ENCODE results near the gene KLHL42. TPM values are rescaled to one million over a fixed set of nuclear protein-coding genes. Genes with fewer than 3 reads are reported as not detected.
"Not testable (repeated sequence)": the region's sequence is repeated elsewhere in the genome, so short reads cannot be mapped to it uniquely, and the experiment has no call there.

Gene KLHL42
- total RNA-seq, 2 experiments from 2014 or later, result 24.2 to 25.2 TPM

DNA sequence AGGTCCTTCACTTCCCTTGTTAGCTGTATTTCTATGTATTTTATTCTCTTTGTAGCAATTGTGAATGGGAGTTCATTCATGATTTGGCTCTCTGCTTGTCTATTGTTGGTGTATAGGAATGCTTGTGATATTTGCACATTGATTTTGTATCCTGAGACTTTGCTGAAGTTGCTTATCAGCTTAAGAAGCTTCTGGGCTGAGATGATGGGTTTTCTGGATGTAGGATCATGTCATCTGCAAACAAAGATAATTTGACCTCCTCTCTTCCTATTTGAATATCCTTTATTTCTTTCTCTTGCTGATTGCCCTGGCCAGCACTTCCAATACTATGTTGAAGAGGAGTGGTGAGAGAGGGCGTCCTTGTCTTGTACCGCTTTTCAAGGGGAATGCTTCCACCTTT lies 67.3 kb downstream of the KLHL42 start:
- H3K4me3 ChIP-seq (ENCODE audit: low read depth, low read length, poor library complexity, severe bottlenecking); H3K79me2 ChIP-seq (ENCODE audit: insufficient read depth, low read depth, low read length); H4K20me1 ChIP-seq (ENCODE audit: insufficient read depth, low read length); POLR2A ChIA-PET; H3K4me2 ChIP-seq (ENCODE audit: low read length); H3K27ac ChIP-seq (ENCODE audit: low read depth, low read length, poor library complexity, severe bottlenecking); H3K4me1 ChIP-seq (ENCODE audit: insufficient read depth, low read length, poor library complexity, severe bottlenecking); H3K36me3 ChIP-seq (ENCODE audit: insufficient read depth, low read length); BruUV-seq (replicated peaks); H2AFZ ChIP-seq (ENCODE audit: low read length); intact Hi-C loops (cut with micrococcal nuclease; ENCODE audit: unreplicated experiment); H3K9me3 ChIP-seq (ENCODE audit: low read length); H3K9me2 ChIP-seq (ENCODE audit: insufficient read depth, low read length); CTCF ChIA-PET (ENCODE audit: unreplicated experiment); DNase-seq (ENCODE audit: low spot score): not testable (repeated sequence)

DNA sequence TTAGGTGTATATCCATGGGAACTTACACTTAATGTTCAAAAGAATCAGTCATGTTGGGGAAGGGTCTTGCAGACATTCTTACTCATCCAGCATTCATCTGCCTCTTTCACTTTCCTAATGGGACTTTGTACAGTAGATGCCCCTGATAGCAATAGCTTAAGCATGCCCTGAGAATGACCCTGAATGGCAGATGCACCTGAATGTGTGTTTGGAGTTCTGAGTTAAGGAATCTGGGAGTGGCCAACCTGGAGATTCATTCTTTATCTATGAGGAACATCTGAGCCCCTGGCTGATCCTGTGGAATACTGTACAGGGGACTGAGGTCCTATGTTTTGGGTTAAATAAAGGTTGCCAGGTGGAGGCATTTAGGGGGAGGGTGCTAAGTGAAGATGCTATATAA lies 71.3 kb downstream of the KLHL42 start:
- BruUV-seq (replicated peaks), result no TSS peak
- intact Hi-C loops (cut with micrococcal nuclease; ENCODE audit: unreplicated experiment), result no loop called here
- TF ChIP-seq EZH2phosphoT487 (IDR thresholded peaks at IDR 0.05; ENCODE audit: borderline replicate concordance, low read depth, low read length) (no peak), CTCF (conservative IDR thresholded peaks at IDR 0.05; ENCODE audit: low read length) (no peak)
- no peaks in the 10 kb centered on the region for H3K36me3 ChIP-seq (ENCODE audit: insufficient read depth, low read length)
- H3K27ac ChIP-seq (ENCODE audit: low read depth, low read length, poor library complexity, severe bottlenecking), result no peak overlapping the region
- no peaks in the 10 kb centered on the region for H3K9me2 ChIP-seq (ENCODE audit: insufficient read depth, low read length)
- H3K9me3 ChIP-seq (ENCODE audit: low read length), result no peaks in the 10 kb centered on the region
- H3K4me3 ChIP-seq (ENCODE audit: low read depth, low read length, poor library complexity, severe bottlenecking), result no peak overlapping the region
- DNase-seq (ENCODE audit: low spot score), result no peak
- ChIA-PET CTCF (ENCODE audit: unreplicated experiment) (no interaction called here), POLR2A (interaction anchor here (0.7 kb wide), 1 partner anchor 451 kb away, joined by 3 read pairs; no protein-coding TSS in a partner anchor)
- H4K20me1 ChIP-seq (ENCODE audit: insufficient read depth, low read length), result no peaks in the 10 kb centered on the region
- no peak overlapping the region for H2AFZ ChIP-seq (ENCODE audit: low read length)
- H3K4me2 ChIP-seq (ENCODE audit: low read length), result no peak overlapping the region
- H3K79me2 ChIP-seq (ENCODE audit: insufficient read depth, low read depth, low read length), result no peaks in the 10 kb centered on the region
- no peaks in the 10 kb centered on the region for H3K4me1 ChIP-seq (ENCODE audit: insufficient read depth, low read length, poor library complexity, severe bottlenecking)

- H3K9me3 ChIP-seq (ENCODE audit: low read length), result no peaks in the 10 kb centered on the region
- no peak overlapping the region for H3K27ac ChIP-seq (ENCODE audit: low read depth, low read length, poor library complexity, severe bottlenecking)
- no peaks in the 10 kb centered on the region for H3K9me2 ChIP-seq (ENCODE audit: insufficient read depth, low read length)
- no peak overlapping the region for H2AFZ ChIP-seq (ENCODE audit: low read length)
- BruUV-seq (replicated peaks), result no TSS peak
- H3K36me3 ChIP-seq (ENCODE audit: insufficient read depth, low read length), result no peaks in the 10 kb centered on the region
- H3K79me2 ChIP-seq (ENCODE audit: insufficient read depth, low read depth, low read length), result no peaks in the 10 kb centered on the region
- CTCF ChIA-PET (ENCODE audit: unreplicated experiment), result no interaction called here
- H3K4me1 ChIP-seq (ENCODE audit: insufficient read depth, low read length, poor library complexity, severe bottlenecking), result no peaks in the 10 kb centered on the region
- H3K4me3 ChIP-seq (ENCODE audit: low read depth, low read length, poor library complexity, severe bottlenecking), result no peak overlapping the region
- intact Hi-C loops (cut with micrococcal nuclease; ENCODE audit: unreplicated experiment), result no loop called here
- no peak for DNase-seq (ENCODE audit: low spot score)
- POLR2A ChIA-PET, result interaction anchor here (0.7 kb wide), 1 partner anchor 450 kb away, joined by 3 read pairs; no protein-coding TSS in a partner anchor
- H3K4me2 ChIP-seq (ENCODE audit: low read length), result no peak overlapping the region
- TF ChIP-seq CTCF (conservative IDR thresholded peaks at IDR 0.05; ENCODE audit: low read length) (no peak), EZH2phosphoT487 (IDR thresholded peaks at IDR 0.05; ENCODE audit: borderline replicate concordance, low read depth, low read length) (no peak)
- no peaks in the 10 kb centered on the region for H4K20me1 ChIP-seq (ENCODE audit: insufficient read depth, low read length)
Observed at GRCh38 chr12:27852117-27852516, 72.1 kb downstream of the KLHL42 start.

Small RNA genes lying within 50 kb of the gene (small RNA-seq; reads per million reads assigned to genes)
- gene RF00019 (not detected), gene RF02271 (not detected)

Other genes with a start within 250 kb of the KLHL42 start
- 0.62 TPM in 1 of 2 replicates, not detected in the other for gene REP15, start 83.8 kb upstream of the KLHL42 start, total RNA-seq (2014; rRNA removed; shearing (Covaris generic))
- gene REP15, start 83.8 kb upstream of the KLHL42 start, total RNA-seq (2022), result not detected in 2 replicates
- gene MRPS35, start 69.4 kb upstream of the KLHL42 start, total RNA-seq (2014; rRNA removed; shearing (Covaris generic)), result 32.6 and 33.9 TPM in 2 replicates
- 44.2 and 45.5 TPM in 2 replicates for gene MRPS35, start 69.4 kb upstream of the KLHL42 start, total RNA-seq (2022)
- gene MANSC4, start within 50 bp of the KLHL42 start, total RNA-seq (2014; rRNA removed; shearing (Covaris generic)), result not detected in 2 replicates
- not detected in 2 replicates for gene MANSC4, start within 50 bp of the KLHL42 start, total RNA-seq (2022)
- not detected in 2 replicates for gene PTHLH, start 192.5 kb downstream of the KLHL42 start, total RNA-seq (2014; rRNA removed; shearing (Covaris generic))
- not detected in 2 replicates for gene PTHLH, start 192.5 kb downstream of the KLHL42 start, total RNA-seq (2022)